EL (cell line): Measurements from ENCODE around the gene EFHD2.
"Not testable (repeated sequence)": the region's sequence is repeated elsewhere in the genome, so short reads cannot be mapped to it uniquely, and the experiment has no call there.

Experiments used
- DNase-seq: peaks from one replicate; pipeline ENCODE4 v3.0.0-alpha.2; 2016

Gene EFHD2

GRCh38 chr1:15388201-15388880, 21.3 kb upstream of the EFHD2 start:
- no peak for DNase-seq

DNA sequence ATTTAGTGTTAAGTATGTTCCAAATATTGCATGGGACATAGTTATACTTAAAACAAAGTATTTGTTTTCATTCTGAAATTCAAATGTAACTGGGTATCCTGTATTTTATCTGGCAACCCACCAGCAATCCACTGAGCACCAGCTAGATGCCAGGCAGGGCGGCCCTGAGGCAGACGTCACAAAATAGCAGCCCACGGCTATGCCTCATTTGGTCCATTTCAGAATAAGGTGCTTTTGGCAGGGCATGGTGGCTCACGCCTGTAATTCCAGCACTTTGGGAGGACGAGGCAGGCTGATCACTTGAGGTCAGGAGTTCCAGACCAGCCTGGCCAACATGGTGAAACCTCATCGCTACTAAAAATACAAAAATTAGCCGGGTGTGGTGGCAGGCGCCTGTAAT, 19.9 kb upstream of the EFHD2 start:
- DNase-seq = not testable (repeated sequence)

GRCh38 chr1:15390667-15391066, 19.0 kb upstream of the EFHD2 start:
- DNase-seq = no peak

DNA sequence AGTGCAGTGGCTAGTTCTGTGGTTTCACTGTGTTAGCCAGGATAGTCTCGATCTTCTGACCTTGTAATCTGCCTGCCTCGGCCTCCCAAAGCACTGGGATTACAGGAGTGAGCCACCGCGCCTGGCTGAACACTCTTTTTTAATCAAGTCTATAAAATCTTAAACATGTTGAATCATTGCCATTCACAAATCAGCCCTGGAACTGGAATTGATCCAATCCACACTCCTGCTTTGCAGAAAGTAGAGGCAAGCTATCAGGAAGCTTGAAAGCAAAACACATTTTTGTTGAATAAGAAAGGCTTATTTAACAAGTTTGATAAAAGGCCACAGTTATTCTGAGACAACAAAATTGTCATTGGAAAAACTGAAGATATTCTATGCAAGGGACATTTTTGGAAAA, 18.3 kb upstream of the EFHD2 start:
- DNase-seq = no peak

- no peak for DNase-seq
Measured at GRCh38 chr1:15393475-15394257, 16.0 kb upstream of the EFHD2 start.

- DNase-seq = no peak
Measured at GRCh38 chr1:15394258-15394690, 15.4 kb upstream of the EFHD2 start.

DNA sequence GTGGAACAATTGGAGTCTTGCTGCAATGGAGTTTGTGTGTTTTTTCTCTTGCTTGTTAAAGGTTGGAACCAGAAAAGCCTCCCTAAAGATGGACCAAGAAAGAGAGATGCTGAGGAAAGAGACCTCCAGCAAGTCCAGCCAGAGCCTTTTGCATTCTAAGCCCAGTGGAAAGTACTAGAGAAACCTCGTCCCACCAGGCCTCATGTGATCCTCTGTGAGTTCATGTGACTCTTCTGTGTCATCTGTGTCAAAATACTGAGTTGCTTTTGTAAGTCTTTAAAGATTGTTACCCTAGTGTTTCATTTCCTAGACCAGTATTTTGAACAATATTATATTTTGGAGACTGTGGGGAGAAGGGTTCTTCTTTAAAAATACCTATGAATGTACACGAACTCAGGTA, 12.5 kb upstream of the EFHD2 start:
- no peak for DNase-seq

DNA sequence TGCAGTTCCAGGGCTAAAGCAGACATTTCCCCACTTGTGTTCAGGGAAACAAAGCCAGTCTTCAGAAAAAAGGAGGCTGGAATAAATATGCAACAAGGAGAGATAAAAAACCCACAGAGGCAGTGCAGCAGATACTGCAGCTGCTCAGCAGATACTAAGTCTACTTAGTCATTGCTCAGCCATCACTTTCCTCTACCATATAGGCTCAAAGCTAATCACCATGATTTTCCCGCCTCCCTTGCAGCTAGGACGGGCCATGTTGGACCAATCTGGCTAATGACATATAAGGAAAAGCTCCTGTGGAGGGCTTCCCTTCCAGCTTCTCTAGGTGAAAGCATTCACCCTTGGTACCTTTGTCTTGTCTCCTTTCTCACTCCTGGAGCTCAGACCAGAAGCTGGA, 10.0 kb upstream of the EFHD2 start:
- DNase-seq = no peak

GRCh38 chr1:15400627-15401026, 9.1 kb upstream of the EFHD2 start:
- DNase-seq = no peak

DNA sequence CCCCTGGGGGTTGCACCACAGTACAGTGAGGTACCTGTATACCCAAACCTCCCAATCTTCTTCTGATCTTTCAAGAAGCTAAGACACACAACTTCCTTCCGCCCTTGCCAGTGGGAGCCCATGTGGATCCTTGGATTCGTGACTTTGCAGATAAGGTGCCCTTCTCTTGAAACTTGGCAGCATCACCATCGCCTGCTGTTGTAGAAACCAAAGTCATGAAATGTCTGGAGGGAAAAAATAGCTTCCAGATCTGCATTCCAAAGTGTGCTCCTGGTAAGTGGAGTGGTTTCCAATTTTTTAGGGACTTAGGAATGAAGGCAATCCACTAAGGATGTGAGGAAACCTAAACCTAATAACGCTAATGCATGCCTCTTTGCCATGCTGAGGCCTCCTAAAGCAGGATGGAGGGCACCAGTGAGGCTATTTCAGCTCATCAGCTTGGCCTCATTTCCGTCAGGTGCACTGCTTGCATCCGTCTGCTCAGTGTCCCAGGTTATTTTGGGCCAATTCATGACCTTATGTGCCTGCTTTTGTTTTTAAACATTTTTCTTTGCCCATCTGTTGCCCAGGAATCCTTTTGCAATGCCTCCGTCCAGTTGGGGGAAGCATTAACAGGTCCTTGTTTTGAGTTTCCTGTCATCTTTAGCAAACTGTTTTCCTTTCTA, 8.2 kb upstream of the EFHD2 start:
- no peak for DNase-seq

- DNase-seq = no peak
Measured at GRCh38 chr1:15402809-15403450, 6.8 kb upstream of the EFHD2 start.

DNA sequence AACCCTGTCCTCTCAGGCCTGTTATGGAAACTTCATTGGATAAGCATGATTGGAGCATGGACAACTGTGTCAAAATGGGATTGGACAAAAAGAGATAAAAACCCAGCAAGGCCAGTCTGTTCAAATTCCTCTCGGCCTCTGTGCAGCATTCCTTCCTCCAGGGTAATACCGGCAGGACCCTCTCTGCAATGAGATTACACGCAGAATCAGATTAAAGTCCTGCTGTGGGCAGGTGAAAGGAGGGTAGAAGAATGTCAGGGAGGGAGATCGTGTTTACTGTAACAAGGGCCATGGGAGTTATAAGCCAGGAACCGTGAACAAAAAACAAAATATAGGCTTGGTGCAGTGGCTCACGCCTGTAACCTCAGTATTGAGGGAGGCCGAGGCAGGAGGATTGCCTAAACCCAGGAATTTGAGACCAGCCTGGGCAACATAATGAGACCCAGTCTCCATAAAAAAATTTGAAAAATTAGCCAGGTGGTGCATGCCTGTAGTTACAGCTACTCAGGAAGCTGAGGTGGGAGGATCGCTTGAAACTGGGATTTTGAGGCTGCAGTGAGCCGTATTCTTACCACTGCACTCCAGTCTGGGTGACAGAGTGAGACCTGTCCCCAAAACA, 5.6 kb upstream of the EFHD2 start:
- no peak for DNase-seq

DNA sequence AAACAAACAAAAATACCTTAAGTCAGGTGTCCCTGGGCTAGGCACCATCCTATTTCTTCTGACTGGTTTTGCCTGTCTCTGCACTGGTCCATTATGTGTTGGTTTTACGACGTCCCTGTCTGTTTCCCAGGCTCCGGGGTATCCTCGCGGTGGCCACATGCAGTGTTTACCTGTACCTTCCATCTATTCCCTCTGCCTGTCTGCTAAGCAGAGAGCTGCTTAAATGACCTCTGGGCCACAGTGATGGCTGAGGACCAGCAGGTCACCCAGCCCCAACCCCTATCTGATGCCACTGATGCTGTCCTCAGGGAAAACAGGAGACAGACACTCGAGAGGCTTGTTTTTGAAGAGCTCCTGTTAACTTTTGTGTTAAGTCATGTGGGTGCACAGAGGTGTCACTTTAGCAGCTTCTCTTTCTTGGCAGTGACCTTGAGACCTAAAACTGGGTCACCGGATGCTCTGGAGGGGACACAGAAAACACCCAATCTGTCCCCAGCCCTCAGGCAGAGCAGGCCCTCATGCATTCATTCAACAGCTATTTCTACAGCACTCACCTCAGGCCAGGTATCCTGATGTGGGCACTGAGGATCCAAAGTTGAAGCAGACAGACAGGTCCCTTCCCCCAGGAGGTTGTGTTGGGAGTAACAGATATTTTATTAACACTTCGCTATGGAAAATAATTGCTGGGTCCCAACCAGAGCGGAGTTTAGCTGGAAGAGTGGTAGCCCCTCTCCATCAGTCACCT, 4.4 kb upstream of the EFHD2 start:
- no peak for DNase-seq

GRCh38 chr1:15406614-15407559, 2.8 kb upstream of the EFHD2 start:
- peak; percentile 85 for DNase-seq

DNA sequence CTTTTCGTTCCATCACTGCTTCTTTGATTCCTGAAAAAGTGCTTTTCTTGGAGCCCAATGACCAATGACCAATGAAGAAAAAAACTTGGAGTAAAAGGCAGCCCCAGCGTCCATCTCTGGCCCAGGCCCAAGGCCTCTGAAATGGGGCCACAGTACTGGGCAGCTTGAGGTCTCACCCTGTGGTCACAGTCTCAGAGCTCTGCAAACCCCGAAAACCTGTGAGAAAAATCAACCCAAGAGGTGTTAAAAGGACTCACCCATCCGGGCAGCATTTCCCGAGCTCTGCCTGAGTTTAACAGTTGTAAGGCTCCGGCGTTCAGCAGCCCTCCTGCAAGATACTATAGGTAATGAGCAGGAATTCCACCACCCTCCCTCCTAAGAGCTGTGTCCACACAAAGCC, 2.1 kb upstream of the EFHD2 start:
- no peak for DNase-seq

DNA sequence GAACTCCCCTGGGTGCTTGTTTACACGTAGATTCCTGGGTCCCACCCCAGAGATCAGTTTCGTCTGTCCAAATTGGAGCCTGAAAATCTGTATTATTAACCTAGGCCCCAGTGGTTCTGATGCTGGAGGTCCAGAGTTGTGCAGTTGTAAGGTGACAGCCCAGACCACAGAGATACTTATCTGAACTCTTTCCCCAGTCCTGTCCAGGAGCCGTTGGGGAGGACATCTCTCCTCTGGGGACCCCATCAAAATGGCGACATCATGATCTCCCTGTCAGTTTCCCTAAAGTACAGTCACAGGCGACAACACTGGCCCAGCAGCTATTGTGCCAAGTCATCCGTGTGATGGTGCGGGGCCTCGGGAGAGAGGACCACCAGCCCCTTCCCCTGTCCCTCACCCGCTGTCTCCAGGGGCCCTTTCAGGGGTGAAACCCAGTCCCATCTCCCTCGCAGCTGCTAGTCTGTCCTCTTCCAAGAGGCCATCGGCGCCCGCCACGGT, 749 bp upstream of the EFHD2 start:
- no peak for DNase-seq

DNA sequence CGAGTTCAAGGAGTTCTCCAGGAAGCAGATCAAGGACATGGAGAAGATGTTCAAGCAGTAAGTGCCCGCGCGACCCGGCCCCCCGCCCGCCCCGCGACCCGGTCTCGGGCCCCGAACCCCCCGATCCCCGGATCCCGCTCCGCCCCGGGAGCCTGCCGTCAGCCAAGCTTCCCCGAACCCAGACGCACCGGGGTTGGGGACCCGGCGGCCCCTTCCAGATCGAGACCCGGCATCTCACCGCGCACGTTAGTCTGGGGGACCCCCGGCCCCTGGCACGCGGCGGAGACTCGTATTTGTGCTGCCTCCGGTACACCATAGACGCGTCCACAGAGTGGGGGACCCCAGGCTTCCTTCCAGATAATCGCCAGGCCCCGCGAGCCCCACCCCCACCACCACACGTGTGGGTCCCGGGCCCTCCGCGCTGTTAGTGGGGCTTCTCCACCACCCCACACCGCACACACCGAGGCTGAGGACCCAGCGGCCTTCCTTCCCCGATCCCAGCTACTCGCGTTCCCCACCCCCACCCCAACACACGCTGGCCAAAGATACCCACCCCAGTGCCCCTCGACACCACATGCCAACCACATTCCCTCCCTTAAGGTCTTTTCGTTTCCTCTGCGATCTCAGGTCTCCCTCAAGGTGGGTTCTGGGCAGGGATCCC, 665 bp downstream of the EFHD2 start:
- DNase-seq = no peak

GRCh38 chr1:15410884-15411245, 1.2 kb downstream of the EFHD2 start:
- no peak for DNase-seq

GRCh38 chr1:15411593-15412137, 2.0 kb downstream of the EFHD2 start:
- peak; percentile 50 for DNase-seq

GRCh38 chr1:15412175-15412800, 2.6 kb downstream of the EFHD2 start:
- DNase-seq = peak; percentile 20
